ENCODE measurements around the gene SUPT7L. TPM values are rescaled to one million over a fixed set of nuclear protein-coding genes. Genes with fewer than 3 reads are reported as not detected.

The SUPT7L gene
- total and polyA plus RNA-seq, 2 of the 13 experiments (the other 11 are each of a cell fraction or from before 2014, with no cell fraction given), result 32.9 to 77.5 TPM

GRCh38 chr2:27663285-27664153, at the start of gene SUPT7L, which contains the start of gene SLC4A1AP (continued):
- peak; percentile 81 for TF ChIP-seq ARID5B (CRISPR knock-in tag; IDR thresholded peaks at IDR 0.05)
- TF ChIP-seq ZNF75D (CRISPR knock-in tag; IDR thresholded peaks at IDR 0.05; ENCODE audit: borderline replicate concordance), result peak; percentile 46; the same call in 1 of the 2 replicates
- TF ChIP-seq PHB2 (IDR thresholded peaks at IDR 0.05; ENCODE audit: partially characterized antibody), result no peak
- TF ChIP-seq MTF1 (CRISPR knock-in tag; IDR thresholded peaks at IDR 0.05), result peak; percentile 81
- no peak for TF ChIP-seq HNRNPUL1 (IDR thresholded peaks at IDR 0.05; ENCODE audit: low read depth, low read length)
- peak; percentile 95 for TF ChIP-seq ERF (CRISPR knock-in tag; IDR thresholded peaks at IDR 0.05)
- peak; percentile 75; the same call in 1 of the 2 replicates for TF ChIP-seq ZBTB26 (CRISPR knock-in tag; IDR thresholded peaks at IDR 0.05; ENCODE audit: borderline replicate concordance)
- TF ChIP-seq ZNF574 (CRISPR knock-in tag; IDR thresholded peaks at IDR 0.05), result peak; percentile 97
- TF ChIP-seq ATF7 (IDR thresholded peaks at IDR 0.05), result peak; percentile 71
- peak; percentile 32; the same call in 1 of the 2 replicates for TF ChIP-seq ATF7 (CRISPR knock-in tag; IDR thresholded peaks at IDR 0.05)
- TF ChIP-seq DRAP1 (CRISPR knock-in tag; IDR thresholded peaks at IDR 0.05), result peak; percentile 66; the same call in 1 of the 2 replicates
- no peak for TF ChIP-seq ZNF513 (CRISPR knock-in tag; conservative IDR thresholded peaks at IDR 0.05)
- TF ChIP-seq XRCC5 (optimal IDR thresholded peaks at IDR 0.05; ENCODE audit: low read length), result peak; percentile 100
- TF ChIP-seq FUBP1 (CRISPR knock-in tag; IDR thresholded peaks at IDR 0.05; ENCODE audit: borderline replicate concordance), result peak; percentile 62
